Lower leg skin (tissue), 3 donors: Measurements from ENCODE around the gene HSPA9.

Experiments used
- POLR2A ChIP-seq, 2 donors: fragments of 450-650 bp; IDR thresholded peaks; one replicate each; pipeline ENCODE4 v1.6.1; 2016 to 2017; ENCODE audit warnings: antibody characterized with exemption in 2 of 2, mild to moderate bottlenecking in 1 of 2, moderate library complexity in 1 of 2
- TF ChIP-seq, protein P1 (sequence below), 3 donors: fragments of 450-650 bp; IDR thresholded peaks; one replicate each; pipeline ENCODE4 v1.5.1; 2016; ENCODE audit warnings: antibody characterized with exemption in 3 of 3, mild to moderate bottlenecking in 3 of 3, moderate library complexity in 2 of 3

DNA sequence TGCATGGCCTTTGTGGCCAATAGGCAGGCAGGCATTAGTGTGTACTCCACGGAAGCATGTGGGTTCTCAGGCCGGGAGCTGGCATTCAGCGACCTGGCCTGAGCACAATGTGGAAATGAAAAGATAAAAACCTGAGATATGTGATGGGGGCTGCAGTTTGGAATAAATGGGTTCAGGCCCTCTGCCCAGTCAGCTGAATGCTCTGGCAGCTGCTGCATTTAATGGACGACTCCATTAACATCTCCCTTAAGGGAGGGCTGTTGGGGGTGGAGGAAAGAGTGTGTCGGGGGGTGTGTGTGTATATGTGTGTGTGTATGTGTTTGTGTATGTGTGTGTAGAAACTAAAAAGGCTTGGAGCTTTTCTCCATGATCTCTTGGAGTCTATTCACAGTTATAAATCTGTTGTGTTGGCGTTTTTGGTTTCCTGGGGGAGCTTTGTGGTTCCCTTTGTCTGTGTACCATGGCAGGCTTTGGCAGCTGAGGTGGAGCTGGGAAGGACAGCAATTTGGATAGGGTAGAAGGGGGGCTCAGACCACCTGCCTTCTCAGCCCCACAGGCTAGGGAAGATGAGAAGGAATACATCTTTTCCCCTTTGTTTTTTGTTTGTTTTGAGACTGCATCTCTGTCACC lies 27.3 kb upstream of the HSPA9 start:
- TF ChIP-seq, protein P1, sequence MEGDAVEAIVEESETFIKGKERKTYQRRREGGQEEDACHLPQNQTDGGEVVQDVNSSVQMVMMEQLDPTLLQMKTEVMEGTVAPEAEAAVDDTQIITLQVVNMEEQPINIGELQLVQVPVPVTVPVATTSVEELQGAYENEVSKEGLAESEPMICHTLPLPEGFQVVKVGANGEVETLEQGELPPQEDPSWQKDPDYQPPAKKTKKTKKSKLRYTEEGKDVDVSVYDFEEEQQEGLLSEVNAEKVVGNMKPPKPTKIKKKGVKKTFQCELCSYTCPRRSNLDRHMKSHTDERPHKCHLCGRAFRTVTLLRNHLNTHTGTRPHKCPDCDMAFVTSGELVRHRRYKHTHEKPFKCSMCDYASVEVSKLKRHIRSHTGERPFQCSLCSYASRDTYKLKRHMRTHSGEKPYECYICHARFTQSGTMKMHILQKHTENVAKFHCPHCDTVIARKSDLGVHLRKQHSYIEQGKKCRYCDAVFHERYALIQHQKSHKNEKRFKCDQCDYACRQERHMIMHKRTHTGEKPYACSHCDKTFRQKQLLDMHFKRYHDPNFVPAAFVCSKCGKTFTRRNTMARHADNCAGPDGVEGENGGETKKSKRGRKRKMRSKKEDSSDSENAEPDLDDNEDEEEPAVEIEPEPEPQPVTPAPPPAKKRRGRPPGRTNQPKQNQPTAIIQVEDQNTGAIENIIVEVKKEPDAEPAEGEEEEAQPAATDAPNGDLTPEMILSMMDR (IDR thresholded peaks at IDR 0.05): no peak
- TF ChIP-seq POLR2A (IDR thresholded peaks at IDR 0.05): no peak
